H1 (cell line): ENCODE measurements around the gene SENP1. TPM values are rescaled to one million over a fixed set of nuclear protein-coding genes. Genes with fewer than 3 reads are reported as not detected.

Source experiments
- BCL11A ChIP-seq, 2 experiments: IDR thresholded peaks; one replicate each; pipeline ENCODE4 v1.6.1; 2011; ENCODE audit warnings: low read depth in 2 of 2, low read length in 2 of 2, mild to moderate bottlenecking in 2 of 2
- CHD2 ChIP-seq: IDR thresholded peaks from 2 replicates; pipeline ENCODE4 v1.6.1; 2012; ENCODE audit warnings: low read length, improper control_type of control experiment
- CTCF ChIP-seq, 3 experiments: IDR thresholded peaks; 1 replicate in 2 of 3; 2 replicates in 1 of 3; pipeline versions ENCODE4 v1.5.1 to v1.6.1; 2011; ENCODE audit warnings: low read length in 3 of 3, mild to moderate bottlenecking in 3 of 3, inconsistent platforms in 2 of 3, low read depth in 1 of 3, moderate library complexity in 1 of 3; ENCODE audit not compliant: insufficient read depth in 1 of 3; ENCODE audit errors: control extremely low read depth in 1 of 3
- EGR1 ChIP-seq: IDR thresholded peaks from 2 replicates; pipeline ENCODE4 v1.6.1; 2011; ENCODE audit warnings: low read depth, low read length, borderline replicate concordance
- FOSL1 ChIP-seq: IDR thresholded peaks from 2 replicates; pipeline ENCODE4 v1.6.1; 2011; ENCODE audit warnings: mild to moderate bottlenecking, low read depth, low read length, moderate library complexity; ENCODE audit not compliant: insufficient read depth
- GABPA ChIP-seq: IDR thresholded peaks from 2 replicates; pipeline ENCODE4 v1.6.1; 2011; ENCODE audit warnings: mild to moderate bottlenecking, low read length, moderate library complexity, borderline replicate concordance; ENCODE audit not compliant: insufficient read depth
- HDAC6 ChIP-seq: IDR thresholded peaks from one replicate; pipeline ENCODE4 v1.7.1; 2012; ENCODE audit warnings: low read depth, mild to moderate bottlenecking, inconsistent platforms, low read length, moderate library complexity
- JUN ChIP-seq: IDR thresholded peaks from 2 replicates; pipeline ENCODE4 v1.6.1; 2011; ENCODE audit warnings: low read depth, mild to moderate bottlenecking, improper control_type of control experiment, low read length
- MAFK ChIP-seq: IDR thresholded peaks from 2 replicates; pipeline ENCODE4 v1.6.1; 2012; ENCODE audit warnings: low read depth, mild to moderate bottlenecking, improper control_type of control experiment, low read length
- PHF8 ChIP-seq: fragments of 200-600 bp; sonication (generic); conservative IDR thresholded peaks from 2 replicates; pipeline ENCODE4 v1.7.1; 2012; ENCODE audit warnings: low read depth, mild to moderate bottlenecking, inconsistent platforms, low read length, moderate library complexity
- POLR2A ChIP-seq, 2 experiments: IDR thresholded peaks; 1 replicate in 1 of 2; 2 replicates in 1 of 2; pipeline ENCODE4 v1.6.1; 2011; ENCODE audit warnings: low read depth in 2 of 2, low read length in 2 of 2, mild to moderate bottlenecking in 2 of 2; ENCODE audit errors: control extremely low read depth in 1 of 2
- RBBP5 ChIP-seq: IDR thresholded peaks from 2 replicates; pipeline ENCODE4 v1.7.1; 2012; ENCODE audit warnings: low read depth, mild to moderate bottlenecking, inconsistent platforms, low read length, moderate library complexity, borderline replicate concordance
- SAP30 ChIP-seq: fragments of 300-600 bp; sonication (generic); IDR thresholded peaks from 2 replicates; pipeline ENCODE4 v1.7.1; 2012; ENCODE audit warnings: low read length, moderate library complexity, mild to moderate bottlenecking, inconsistent platforms; ENCODE audit not compliant: insufficient read depth, insufficient replicate concordance
- SIN3A ChIP-seq, 2 experiments: IDR thresholded peaks in 1 of 2; conservative IDR thresholded peaks in 1 of 2; 2 replicates each; pipeline ENCODE4 v1.6.1; 2011 to 2012; ENCODE audit warnings: low read length in 2 of 2, improper control_type of control experiment in 1 of 2, low read depth in 1 of 2, mild to moderate bottlenecking in 1 of 2
- SP4 ChIP-seq: IDR thresholded peaks from 2 replicates; pipeline ENCODE4 v1.6.1; 2012; ENCODE audit warnings: low read length, inconsistent platforms
- TAF7 ChIP-seq: optimal IDR thresholded peaks from 2 replicates; pipeline ENCODE3; 2011; ENCODE audit warnings: low read depth, mild to moderate bottlenecking, inconsistent platforms, low read length, moderate library complexity, borderline replicate concordance
- TEAD4 ChIP-seq: IDR thresholded peaks from 2 replicates; pipeline ENCODE4 v1.6.1; 2012; ENCODE audit warnings: low read depth, low read length, inconsistent platforms, mixed read lengths
- polyA plus RNA-seq, 7 experiments: library from polyadenylated mRNA; depleted of rRNA in 3 of 7; stranded (reverse) in 5 of 7; unstranded in 2 of 7; fragments of >200 nt in 5 of 7; fragments of 200-250 nt in 2 of 7; gene quantifications; 1 replicate in 5 of 7; 2 replicates in 1 of 7; 4 replicates in 1 of 7; pipeline versions ENCODE4 v1.2.1 to v1.2.3, GENCODE V29; 2011 to 2013; ENCODE audit warnings: missing spikeins in 2 of 7, mixed read lengths in 2 of 7
- total RNA-seq: library from RNA; stranded (reverse); fragmentation: NEBNext Ultra II Directional; extraction: Animal tissue kit (Norgen Biotek cat#: 25700); gene quantifications from 2 replicates; pipeline ENCODE4 v1.2.1, GENCODE V29; 2021
- TF ChIP-seq, protein P1 (sequence below): IDR thresholded peaks from 2 replicates; pipeline ENCODE4 v1.6.1; 2012; ENCODE audit warnings: inconsistent platforms
- TF ChIP-seq, protein P2 (sequence below): IDR thresholded peaks from 2 replicates; pipeline ENCODE4 v1.6.1; 2012; ENCODE audit warnings: inconsistent platforms
- TF ChIP-seq, protein P3 (sequence below): IDR thresholded peaks from 2 replicates; pipeline ENCODE4 v1.6.1; 2011; ENCODE audit warnings: low read depth, mild to moderate bottlenecking, low read length; ENCODE audit not compliant: insufficient read depth

SENP1 gene
- total and polyA plus RNA-seq, 2 of the 8 experiments (the other 6 are each of a cell fraction or from before 2014, with no cell fraction given): 14.2 to 31.5 TPM

GRCh38 chr12:48021485-48022179 is 84.2 kb downstream of the SENP1 start (continued):
- no peak for TF ChIP-seq CTCF (IDR thresholded peaks at IDR 0.05; ENCODE audit: control extremely low read depth in 1 of 3, insufficient read depth in 1 of 3, low read depth in 1 of 3, low read length in 3 of 3)
- peak; percentile 93 for TF ChIP-seq TEAD4
- TF ChIP-seq POLR2A (IDR thresholded peaks at IDR 0.05; ENCODE audit: control extremely low read depth in 1 of 2, low read depth in 2 of 2, low read length in 2 of 2): no peak
- no peak for TF ChIP-seq PHF8
- TF ChIP-seq SIN3A (conservative IDR thresholded peaks at IDR 0.05 in 1 of 2, IDR thresholded peaks at IDR 0.05 in 1 of 2; ENCODE audit: low read depth in 1 of 2, low read length in 2 of 2): peak; percentile 73 to 79; a peak in 1 of 4 replicates
- no peak for TF ChIP-seq JUN
- no peak for TF ChIP-seq SAP30
- TF ChIP-seq, protein P1, sequence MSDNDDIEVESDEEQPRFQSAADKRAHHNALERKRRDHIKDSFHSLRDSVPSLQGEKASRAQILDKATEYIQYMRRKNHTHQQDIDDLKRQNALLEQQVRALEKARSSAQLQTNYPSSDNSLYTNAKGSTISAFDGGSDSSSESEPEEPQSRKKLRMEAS: peak; percentile 25; the same call in 1 of the 2 replicates
- TF ChIP-seq CHD2: no peak
- no peak for TF ChIP-seq RBBP5
- TF ChIP-seq SP4: no peak
- TF ChIP-seq FOSL1: no peak
- no peak for TF ChIP-seq HDAC6
- no peak for TF ChIP-seq TAF7
- no peak for TF ChIP-seq GABPA
- no peak for TF ChIP-seq MAFK
- peak; percentile 73 for TF ChIP-seq EGR1
- TF ChIP-seq BCL11A (IDR thresholded peaks at IDR 0.05; ENCODE audit: low read depth in 2 of 2, low read length in 2 of 2): peak; percentile 2 to 4
- TF ChIP-seq, protein P2, sequence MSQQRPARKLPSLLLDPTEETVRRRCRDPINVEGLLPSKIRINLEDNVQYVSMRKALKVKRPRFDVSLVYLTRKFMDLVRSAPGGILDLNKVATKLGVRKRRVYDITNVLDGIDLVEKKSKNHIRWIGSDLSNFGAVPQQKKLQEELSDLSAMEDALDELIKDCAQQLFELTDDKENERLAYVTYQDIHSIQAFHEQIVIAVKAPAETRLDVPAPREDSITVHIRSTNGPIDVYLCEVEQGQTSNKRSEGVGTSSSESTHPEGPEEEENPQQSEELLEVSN: no peak
- TF ChIP-seq, protein P3, sequence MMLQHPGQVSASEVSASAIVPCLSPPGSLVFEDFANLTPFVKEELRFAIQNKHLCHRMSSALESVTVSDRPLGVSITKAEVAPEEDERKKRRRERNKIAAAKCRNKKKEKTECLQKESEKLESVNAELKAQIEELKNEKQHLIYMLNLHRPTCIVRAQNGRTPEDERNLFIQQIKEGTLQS: no peak
